ENCODE data around the gene NSD1. TPM values are rescaled to one million over a fixed set of nuclear protein-coding genes. Genes with fewer than 3 reads are reported as not detected.

The NSD1 gene
- total RNA-seq, 1 donor from 2014 or later = 103 TPM

- Mint-ChIP-seq H3K4me1 (ENCODE audit: low read depth) (peaks cover 3% of the 10 kb centered on the region), H3K9me3 (no peaks in the 10 kb centered on the region), H3K36me3 (ENCODE audit: low read depth) (no peaks in the 10 kb centered on the region), H3K27ac (no peak overlapping the region), H3K27me3 (ENCODE audit: low read depth) (peaks cover 13% of the 10 kb centered on the region), H3K4me3 (ENCODE audit: low read depth) (no peak overlapping the region)
- intact Hi-C loops (cut with micrococcal nuclease) = no loop called here
- no peak for DNase-seq (ENCODE audit: low spot score)
Observed at GRCh38 chr5:177092178-177093081, 41.1 kb upstream of the NSD1 start.

DNA sequence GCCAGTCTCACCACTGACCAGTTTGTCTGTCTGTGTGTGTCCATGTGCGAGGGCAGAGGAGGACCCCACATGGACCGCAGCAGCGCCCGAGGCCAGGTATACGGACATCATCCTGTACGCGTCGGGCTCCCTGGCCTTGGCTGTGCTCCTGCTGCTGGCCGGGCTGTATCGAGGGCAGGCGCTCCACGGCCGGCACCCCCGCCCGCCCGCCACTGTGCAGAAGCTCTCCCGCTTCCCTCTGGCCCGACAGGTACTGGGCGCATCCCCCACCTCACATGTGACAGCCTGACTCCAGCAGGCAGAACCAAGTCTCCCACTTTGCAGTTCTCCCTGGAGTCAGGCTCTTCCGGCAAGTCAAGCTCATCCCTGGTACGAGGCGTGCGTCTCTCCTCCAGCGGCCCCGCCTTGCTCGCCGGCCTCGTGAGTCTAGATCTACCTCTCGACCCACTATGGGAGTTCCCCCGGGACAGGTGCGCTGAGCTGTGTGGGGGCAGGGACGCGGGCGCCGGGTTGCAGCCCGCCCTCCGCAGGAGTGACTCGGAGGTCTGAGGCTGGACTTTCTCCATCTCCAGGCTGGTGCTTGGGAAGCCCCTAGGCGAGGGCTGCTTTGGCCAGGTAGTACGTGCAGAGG is 40.4 kb upstream of the NSD1 start:
- Mint-ChIP-seq H3K4me1 (ENCODE audit: low read depth) (no peaks in the 10 kb centered on the region), H3K27ac (no peak overlapping the region), H3K4me3 (ENCODE audit: low read depth) (no peak overlapping the region), H3K27me3 (ENCODE audit: low read depth) (peaks cover 8% of the 10 kb centered on the region), H3K9me3 (no peaks in the 10 kb centered on the region), H3K36me3 (ENCODE audit: low read depth) (no peaks in the 10 kb centered on the region)
- no peak for DNase-seq (ENCODE audit: low spot score)
- intact Hi-C loops (cut with micrococcal nuclease) = no loop called here

DNA sequence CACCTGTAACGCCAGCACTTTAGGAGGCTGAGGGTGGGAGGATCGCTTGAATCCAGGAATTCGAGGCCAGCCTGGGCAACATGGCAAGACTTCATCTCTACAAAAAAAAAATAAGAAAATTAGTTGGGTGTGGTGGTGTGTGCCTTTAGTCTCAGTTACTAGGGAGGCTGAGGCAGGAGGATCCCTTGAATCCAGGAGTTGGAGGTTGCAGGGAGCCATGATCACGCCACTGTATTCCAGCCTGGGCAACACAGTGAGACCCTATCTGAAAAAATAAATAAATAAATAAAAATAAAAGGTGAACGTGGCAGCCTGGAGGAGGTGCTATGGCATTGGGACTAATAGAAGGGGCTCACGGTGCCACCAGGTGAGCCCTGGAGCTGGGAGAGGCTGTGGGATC is 39.8 kb upstream of the NSD1 start:
- Mint-ChIP-seq H3K27ac (no peak overlapping the region), H3K9me3 (no peaks in the 10 kb centered on the region), H3K4me1 (ENCODE audit: low read depth) (no peaks in the 10 kb centered on the region), H3K27me3 (ENCODE audit: low read depth) (peaks cover 3% of the 10 kb centered on the region), H3K4me3 (ENCODE audit: low read depth) (no peak overlapping the region), H3K36me3 (ENCODE audit: low read depth) (no peaks in the 10 kb centered on the region)
- intact Hi-C loops (cut with micrococcal nuclease) = no loop called here
- no peak for DNase-seq (ENCODE audit: low spot score)

DNA sequence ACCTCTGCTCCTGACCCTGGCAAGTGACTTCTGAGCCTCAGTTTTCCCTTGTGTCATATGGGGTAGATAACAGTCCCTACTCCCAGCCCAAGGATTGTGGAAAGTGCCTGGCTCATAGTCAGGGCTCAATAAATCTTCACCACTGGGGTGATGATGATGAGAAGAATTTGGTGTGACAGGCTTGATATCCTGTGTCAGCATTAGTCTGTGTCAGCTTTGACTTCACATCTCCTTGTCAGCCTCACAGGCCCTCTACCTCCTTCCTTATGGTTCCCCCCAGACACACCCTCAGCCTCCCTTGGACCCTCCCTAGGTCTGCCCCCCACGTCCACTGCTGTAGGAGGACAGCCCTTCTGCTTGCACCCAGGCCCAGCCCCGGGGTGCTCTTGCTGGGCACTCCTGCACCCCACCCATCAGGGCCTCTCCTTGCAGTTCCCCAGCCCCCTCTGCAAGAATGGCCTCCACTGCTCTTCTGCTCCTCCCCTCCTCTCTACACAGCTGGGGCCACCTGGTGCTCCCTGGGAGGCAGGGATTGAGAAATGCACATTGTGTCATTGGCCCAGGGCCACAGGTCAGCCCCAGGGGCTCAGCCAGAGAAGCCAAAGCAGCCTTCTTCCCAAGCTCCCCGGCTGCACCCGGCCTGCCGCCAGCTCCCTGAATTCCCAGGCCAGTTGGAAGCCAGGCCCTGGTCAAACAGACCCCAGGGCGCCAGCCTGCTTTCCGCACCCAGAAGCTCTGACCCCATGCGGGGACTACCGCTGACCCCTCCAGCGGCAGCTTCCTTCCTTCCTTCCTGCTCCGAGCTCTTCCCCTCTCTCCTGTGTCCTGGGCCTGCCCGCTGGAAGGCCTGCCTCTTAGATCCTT is 39.1 kb upstream of the NSD1 start:
- Mint-ChIP-seq H3K9me3 (no peaks in the 10 kb centered on the region), H3K4me3 (ENCODE audit: low read depth) (no peak overlapping the region), H3K36me3 (ENCODE audit: low read depth) (no peaks in the 10 kb centered on the region), H3K4me1 (ENCODE audit: low read depth) (no peaks in the 10 kb centered on the region), H3K27me3 (ENCODE audit: low read depth) (no peaks in the 10 kb centered on the region), H3K27ac (no peak overlapping the region)
- intact Hi-C loops (cut with micrococcal nuclease) = no loop called here
- DNase-seq (ENCODE audit: low spot score) = no peak

- no peak for DNase-seq (ENCODE audit: low spot score)
- H3K27me3 Mint-ChIP-seq (ENCODE audit: low read depth) = peaks cover 2% of the 10 kb centered on the region
- no peak overlapping the region for H3K27ac Mint-ChIP-seq
- no peak overlapping the region for H3K4me3 Mint-ChIP-seq (ENCODE audit: low read depth)
- no peaks in the 10 kb centered on the region for H3K36me3 Mint-ChIP-seq (ENCODE audit: low read depth)
- H3K9me3 Mint-ChIP-seq = no peaks in the 10 kb centered on the region
- intact Hi-C loops (cut with micrococcal nuclease) = no loop called here
- H3K4me1 Mint-ChIP-seq (ENCODE audit: low read depth) = no peaks in the 10 kb centered on the region
Observed at GRCh38 chr5:177095088-177095669, 38.4 kb upstream of the NSD1 start.

DNA sequence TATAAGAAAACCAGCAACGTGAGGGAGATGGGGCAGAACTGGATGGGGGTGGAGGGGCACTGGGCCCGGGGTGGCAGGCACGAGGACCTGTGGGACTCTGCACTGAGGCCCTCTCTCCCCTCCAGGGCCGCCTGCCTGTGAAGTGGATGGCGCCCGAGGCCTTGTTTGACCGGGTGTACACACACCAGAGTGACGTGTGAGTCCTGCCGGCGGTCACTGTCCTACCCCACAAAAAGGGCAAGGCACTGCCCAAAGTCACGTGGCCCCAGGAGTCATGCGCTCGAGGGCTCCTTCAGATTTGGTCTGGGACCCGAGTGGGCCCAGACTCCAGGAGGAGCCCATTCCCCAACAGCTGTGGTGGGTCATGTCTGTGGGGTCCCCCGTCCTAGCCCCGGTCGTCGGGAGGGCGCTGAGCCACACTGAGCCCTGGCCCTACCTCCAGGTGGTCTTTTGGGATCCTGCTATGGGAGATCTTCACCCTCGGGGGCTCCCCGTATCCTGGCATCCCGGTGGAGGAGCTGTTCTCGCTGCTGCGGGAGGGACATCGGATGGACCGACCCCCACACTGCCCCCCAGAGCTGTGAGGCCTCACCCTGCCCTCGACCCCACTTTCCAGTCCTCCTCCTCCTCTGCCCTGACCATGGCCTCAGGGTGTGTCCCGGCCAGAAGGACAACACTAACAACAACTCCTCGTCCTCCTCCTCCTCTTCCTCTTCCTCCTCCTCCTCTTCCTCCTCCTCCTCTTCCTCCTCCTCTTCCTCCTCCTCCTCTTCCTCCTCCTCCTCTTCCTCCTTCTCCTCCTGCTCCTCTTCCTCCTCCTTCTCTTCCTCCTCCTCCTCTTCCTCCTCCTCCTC is 37.2 kb upstream of the NSD1 start:
- DNase-seq (ENCODE audit: low spot score) = no peak
- intact Hi-C loops (cut with micrococcal nuclease) = no loop called here
- no peaks in the 10 kb centered on the region for H3K4me1 Mint-ChIP-seq (ENCODE audit: low read depth)
- no peaks in the 10 kb centered on the region for H3K36me3 Mint-ChIP-seq (ENCODE audit: low read depth)
- no peak overlapping the region for H3K4me3 Mint-ChIP-seq (ENCODE audit: low read depth)
- no peak overlapping the region for H3K27ac Mint-ChIP-seq
- peaks cover 2% of the 10 kb centered on the region for H3K27me3 Mint-ChIP-seq (ENCODE audit: low read depth)
- H3K9me3 Mint-ChIP-seq = no peaks in the 10 kb centered on the region

- peaks cover 2% of the 10 kb centered on the region for H3K27me3 Mint-ChIP-seq (ENCODE audit: low read depth)
- intact Hi-C loops (cut with micrococcal nuclease) = no loop called here
Observed at GRCh38 chr5:177097016-177097985, 36.3 kb upstream of the NSD1 start.

GRCh38 chr5:177098120-177098469 is 35.5 kb upstream of the NSD1 start:
- Mint-ChIP-seq H3K27ac (no peak overlapping the region), H3K9me3 (no peaks in the 10 kb centered on the region), H3K36me3 (ENCODE audit: low read depth) (no peaks in the 10 kb centered on the region), H3K27me3 (ENCODE audit: low read depth) (peaks cover 2% of the 10 kb centered on the region), H3K4me3 (ENCODE audit: low read depth) (no peak overlapping the region), H3K4me1 (ENCODE audit: low read depth) (no peaks in the 10 kb centered on the region)
- intact Hi-C loops (cut with micrococcal nuclease) = no loop called here
- DNase-seq (ENCODE audit: low spot score) = no peak

More at GRCh38 chr5:177097016-177097985, 36.3 kb upstream of the NSD1 start:
- H3K9me3 Mint-ChIP-seq = no peaks in the 10 kb centered on the region
- H3K36me3 Mint-ChIP-seq (ENCODE audit: low read depth) = no peaks in the 10 kb centered on the region
- H3K4me3 Mint-ChIP-seq (ENCODE audit: low read depth) = no peak overlapping the region
- no peak for DNase-seq (ENCODE audit: low spot score)
- H3K4me1 Mint-ChIP-seq (ENCODE audit: low read depth) = no peaks in the 10 kb centered on the region
- H3K27ac Mint-ChIP-seq = no peak overlapping the region

DNA sequence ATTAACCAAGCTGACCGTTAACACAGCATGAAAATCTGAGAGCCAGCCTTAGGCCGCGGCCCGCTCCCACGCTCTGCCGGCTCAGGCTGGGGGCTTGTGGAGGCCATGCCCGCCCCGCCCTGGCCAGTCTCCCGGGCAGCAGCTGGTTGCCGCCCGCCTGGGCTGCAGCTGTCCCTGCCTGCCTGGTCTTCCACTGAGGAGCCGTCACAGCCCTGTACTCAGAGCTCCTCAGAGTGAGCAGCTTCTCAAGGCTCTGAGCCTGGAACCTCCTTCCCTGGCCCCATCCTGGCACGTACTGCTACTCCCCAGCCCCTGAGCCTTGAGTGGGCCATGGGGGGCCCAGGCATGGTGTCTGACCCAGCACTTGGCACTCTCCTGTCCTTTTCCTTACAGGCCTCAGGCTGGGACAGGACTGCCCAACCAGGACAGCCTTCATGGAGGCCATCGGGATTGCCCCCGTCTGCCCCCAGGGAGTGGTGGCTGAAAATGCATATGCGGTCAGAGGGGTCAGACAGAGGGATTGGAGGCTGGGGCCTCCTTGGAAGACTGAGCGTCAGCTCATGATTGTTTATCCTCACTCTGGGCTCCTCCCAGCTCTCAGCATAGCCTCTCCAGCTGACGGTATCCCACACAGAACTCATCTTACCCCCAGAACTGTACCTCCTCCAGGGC is 35.0 kb upstream of the NSD1 start:
- Mint-ChIP-seq H3K4me1 (ENCODE audit: low read depth) (no peaks in the 10 kb centered on the region), H3K27me3 (ENCODE audit: low read depth) (peaks cover 2% of the 10 kb centered on the region)

DNA sequence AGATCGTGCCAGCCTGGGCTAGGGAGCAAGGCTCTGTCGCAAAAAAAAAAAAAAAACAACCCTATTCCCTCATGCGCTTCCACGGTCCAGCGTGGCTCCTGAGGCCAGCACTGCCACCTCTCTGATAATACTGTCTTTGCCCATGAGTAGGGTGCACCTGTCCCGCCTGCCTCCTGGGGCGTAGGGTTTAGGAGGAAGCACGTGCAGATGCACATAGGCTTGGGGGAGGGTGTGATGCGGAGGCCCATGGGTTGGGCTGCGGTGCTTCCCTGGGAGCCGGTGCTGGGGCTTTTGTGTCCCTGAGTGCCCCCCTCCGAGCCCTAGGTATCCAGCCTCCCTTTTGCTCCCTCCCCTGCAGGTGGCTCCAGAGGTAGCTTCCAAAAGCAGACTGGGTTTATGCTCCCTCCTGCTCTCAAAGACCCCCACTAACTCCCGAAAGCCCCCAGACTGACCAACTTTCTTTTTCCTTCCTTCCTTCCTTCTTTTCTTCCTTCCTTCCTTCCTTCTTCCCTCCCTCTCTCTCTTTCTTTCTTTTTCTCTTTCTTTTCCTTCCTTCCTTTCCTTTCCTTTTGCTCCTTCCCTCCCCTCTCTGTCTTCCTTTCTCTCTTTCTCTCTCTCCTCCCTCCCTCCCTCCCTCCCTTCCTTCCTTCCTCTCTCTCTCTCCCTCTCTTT is 34.0 kb upstream of the NSD1 start:
- H3K4me1 Mint-ChIP-seq (ENCODE audit: low read depth) = no peaks in the 10 kb centered on the region
- intact Hi-C loops (cut with micrococcal nuclease) = no loop called here
- no peaks in the 10 kb centered on the region for H3K9me3 Mint-ChIP-seq
- H3K4me3 Mint-ChIP-seq (ENCODE audit: low read depth) = no peak overlapping the region
- no peaks in the 10 kb centered on the region for H3K36me3 Mint-ChIP-seq (ENCODE audit: low read depth)
- H3K27ac Mint-ChIP-seq = no peak overlapping the region
- no peak for DNase-seq (ENCODE audit: low spot score)
- H3K27me3 Mint-ChIP-seq (ENCODE audit: low read depth) = peaks cover 2% of the 10 kb centered on the region

More for the DNA sequence above, 35.0 kb upstream of the NSD1 start:
- H3K4me3 Mint-ChIP-seq (ENCODE audit: low read depth) = no peak overlapping the region
- no peaks in the 10 kb centered on the region for H3K9me3 Mint-ChIP-seq
- DNase-seq (ENCODE audit: low spot score) = no peak
- no peaks in the 10 kb centered on the region for H3K36me3 Mint-ChIP-seq (ENCODE audit: low read depth)
- H3K27ac Mint-ChIP-seq = no peak overlapping the region
- intact Hi-C loops (cut with micrococcal nuclease) = no loop called here

All from activated T-helper 2 cell treated with anti-CD3 and anti-CD28 coated beads, Interferon-gamma antibody, Interleukin-2, Interleukin-4, amounts not matched to agents 10 μg/mL and 5 μg/mL and 100 μg/mL, durations not matched to agents 14 hours and 24 hours and 36 hours (primary cell).